Measurements from ENCODE around the gene CFL2.

The CFL2 gene

GRCh38 chr14:34668111-34668510 is 46.3 kb downstream of the CFL2 start:
- DNase-seq, result no peak

- DNase-seq, result no peak
Measured at GRCh38 chr14:34667007-34667406, 47.4 kb downstream of the CFL2 start.

GRCh38 chr14:34665785-34666435 is 48.5 kb downstream of the CFL2 start:
- no peak for DNase-seq

- no peak for DNase-seq
Measured at GRCh38 chr14:34662561-34663088, 51.8 kb downstream of the CFL2 start.

GRCh38 chr14:34660796-34661195 is 53.6 kb downstream of the CFL2 start:
- no peak for DNase-seq

All from stimulated activated CD8-positive, alpha-beta memory T cell treated with anti-CD3 and anti-CD28 coated beads, Interleukin-4, amount 100 ng/mL, for 48 hours (primary cell).